NCI-H2227 (cell line): ENCODE measurements around the gene NUSAP1.
A peak's percentile ranks its signal among the peaks of the same experiment; 100 is the strongest.
"Not testable (repeated sequence)": the region's sequence is repeated elsewhere in the genome, so short reads cannot be mapped to it uniquely, and the experiment has no call there.

Experiments used
- DNase-seq: peaks from one replicate; lab custom pipeline; 2025; ENCODE audit not compliant: unreplicated experiment; lab: John Stamatoyannopoulos, UW

NUSAP1 gene

GRCh38 chr15:41332194-41333025, at the start of gene NUSAP1, which contains the start of gene OIP5:
NUSAP1 (plus strand) TSS chr15:41332881; CDS start chr15:41332958, 77 bp downstream.
OIP5 (minus strand) TSS chr15:41332591; CDS start chr15:41332561, 30 bp downstream.
- peak; percentile 99 for DNase-seq

DNA sequence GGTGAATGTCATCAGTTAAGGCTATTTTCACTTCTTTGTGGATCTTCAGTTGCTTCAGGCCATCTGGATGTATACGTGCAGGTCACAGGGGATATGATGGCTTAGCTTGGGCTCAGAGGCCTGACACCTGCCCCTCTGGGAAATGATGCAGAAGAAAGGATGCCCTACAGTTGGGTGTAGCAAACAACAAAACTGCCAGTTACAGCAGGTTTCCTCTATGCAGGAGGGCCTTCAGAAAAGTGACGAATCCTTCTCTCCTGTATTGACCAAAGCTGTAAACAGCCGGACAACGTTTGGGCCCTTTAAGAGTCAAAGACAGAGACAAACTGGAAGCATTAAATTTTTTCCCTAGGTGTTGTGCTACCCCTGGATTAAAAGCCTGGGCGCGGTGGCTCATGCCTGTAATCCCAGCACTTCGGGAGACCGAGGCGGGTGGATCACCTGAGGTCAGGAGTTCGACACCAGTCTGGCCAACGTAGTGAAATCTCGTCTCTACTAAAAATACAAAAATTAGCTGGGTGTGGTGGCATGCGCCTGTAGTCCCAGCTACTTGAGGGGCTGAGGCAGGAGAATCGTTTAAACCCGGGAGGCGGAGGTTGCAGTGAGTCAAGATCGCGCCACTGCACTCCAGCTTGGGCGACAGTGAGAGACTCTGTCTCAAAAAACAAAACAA, 49.6 kb upstream of the NUSAP1 start:
- not testable (repeated sequence) for DNase-seq

DNA sequence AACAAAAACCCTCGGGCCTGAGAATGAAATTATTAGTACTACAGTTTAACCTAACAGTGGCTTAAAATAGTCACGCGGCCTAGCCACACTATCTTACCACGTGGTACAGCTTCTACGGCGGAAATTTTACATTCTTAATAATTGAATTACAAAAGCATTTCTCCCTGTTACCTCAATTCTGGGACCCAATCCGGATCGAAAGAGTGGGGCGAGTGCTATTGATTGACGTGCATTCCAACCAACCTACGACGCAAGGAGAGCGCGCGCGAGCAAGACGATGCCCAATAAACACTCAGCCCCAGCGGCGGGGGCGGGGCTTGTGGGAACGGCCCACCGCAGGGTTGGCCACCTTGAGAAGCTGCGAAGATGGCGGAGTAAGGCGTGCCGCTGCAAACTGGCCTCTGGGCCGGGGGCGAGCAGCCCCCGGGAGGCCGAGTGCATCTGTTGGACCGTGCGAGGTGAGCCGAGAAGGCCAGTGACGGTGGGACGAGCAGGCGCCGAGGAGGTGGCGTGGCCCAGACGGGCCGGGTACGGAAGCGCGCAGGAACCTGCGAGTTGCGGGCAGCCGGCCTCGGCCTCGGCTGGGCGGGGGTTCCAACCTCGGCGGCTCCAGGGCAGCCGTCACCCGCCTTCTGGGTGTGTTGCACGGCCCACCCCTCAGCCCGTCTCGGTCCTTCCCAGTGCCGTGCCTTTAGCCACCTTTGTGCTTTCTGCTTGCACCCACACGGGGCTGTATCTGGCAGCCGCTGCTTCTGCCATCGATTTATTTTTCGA, 48.8 kb upstream of the NUSAP1 start:
- peak; percentile 98 for DNase-seq

- no peak for DNase-seq
Measured at GRCh38 chr15:41284427-41285177, 48.1 kb upstream of the NUSAP1 start.

GRCh38 chr15:41285285-41285684, 47.4 kb upstream of the NUSAP1 start:
- no peak for DNase-seq

DNA sequence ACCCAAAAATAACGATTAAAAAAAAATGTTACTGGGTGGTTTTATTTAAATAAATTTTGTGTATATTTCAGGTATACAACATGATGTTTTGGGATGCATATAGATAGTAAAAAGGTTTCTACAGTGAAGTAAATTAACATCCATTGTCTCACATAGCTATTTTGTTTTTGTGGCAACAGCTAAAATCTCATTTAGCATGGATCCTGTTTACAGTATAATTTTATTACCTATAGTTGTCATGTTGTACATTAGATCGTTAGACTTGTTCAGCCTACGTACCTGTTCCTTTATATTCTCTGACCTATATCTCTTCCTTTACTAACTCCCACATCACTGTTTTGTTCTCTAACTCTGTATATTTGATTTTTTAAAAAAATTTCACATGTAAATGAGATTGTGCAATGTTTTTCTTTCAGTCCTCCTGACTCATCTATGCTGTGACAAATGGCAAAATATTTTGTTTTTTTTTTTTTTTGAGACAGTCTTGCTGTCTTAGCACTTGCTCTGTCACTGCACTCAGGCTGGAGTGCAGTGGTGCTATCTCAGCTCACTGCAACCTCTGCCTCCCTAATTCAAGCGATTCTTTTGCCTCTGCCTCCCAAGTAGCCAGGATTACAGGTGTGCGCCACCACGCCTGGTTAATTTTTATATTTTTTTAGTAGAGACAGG, 45.9 kb upstream of the NUSAP1 start:
- no peak for DNase-seq

DNA sequence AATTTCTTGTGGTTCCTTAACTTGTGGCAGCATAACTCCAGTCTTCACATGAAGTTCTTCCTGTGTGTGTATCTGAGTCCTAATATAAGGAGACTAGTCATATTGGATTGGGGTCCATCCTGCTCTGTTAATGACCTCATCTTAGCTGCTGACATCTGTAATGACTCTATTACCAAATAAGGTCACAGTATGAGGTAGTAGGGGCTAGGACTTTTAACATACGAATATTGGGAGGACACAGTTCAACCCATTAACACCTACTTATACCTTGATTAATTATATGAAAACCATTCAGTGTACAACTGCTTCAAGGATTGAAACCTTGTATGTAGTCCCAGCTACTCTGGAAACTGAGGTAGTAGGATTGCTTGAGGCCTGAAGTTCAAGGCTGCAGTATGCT, 44.2 kb upstream of the NUSAP1 start:
- no peak for DNase-seq

DNA sequence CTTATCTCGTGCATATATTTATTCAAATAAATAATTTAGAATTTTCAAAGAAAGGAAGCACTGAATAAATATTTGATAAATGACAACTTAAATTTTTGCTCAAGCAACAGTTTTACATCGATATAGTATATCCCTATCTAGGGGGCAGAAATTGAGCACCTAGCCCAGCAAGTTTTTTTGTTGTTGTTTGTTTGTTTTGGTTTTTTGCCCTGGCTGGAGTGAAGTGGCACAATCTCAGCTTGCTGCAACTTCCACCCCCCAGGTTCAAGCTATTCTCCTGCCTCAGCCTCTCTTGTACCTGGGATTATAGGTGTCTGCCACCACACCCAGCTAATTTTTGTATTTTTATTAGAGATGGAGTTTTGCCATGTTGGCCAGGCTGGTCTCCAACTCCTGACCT, 42.7 kb upstream of the NUSAP1 start:
- no peak for DNase-seq

GRCh38 chr15:41291065-41291631, 41.5 kb upstream of the NUSAP1 start:
- no peak for DNase-seq

GRCh38 chr15:41292521-41292920, 40.2 kb upstream of the NUSAP1 start:
- no peak for DNase-seq

GRCh38 chr15:41301139-41301538, 31.5 kb upstream of the NUSAP1 start:
- not testable (repeated sequence) for DNase-seq

- no peak for DNase-seq
Measured at GRCh38 chr15:41301587-41301986, 31.1 kb upstream of the NUSAP1 start.

DNA sequence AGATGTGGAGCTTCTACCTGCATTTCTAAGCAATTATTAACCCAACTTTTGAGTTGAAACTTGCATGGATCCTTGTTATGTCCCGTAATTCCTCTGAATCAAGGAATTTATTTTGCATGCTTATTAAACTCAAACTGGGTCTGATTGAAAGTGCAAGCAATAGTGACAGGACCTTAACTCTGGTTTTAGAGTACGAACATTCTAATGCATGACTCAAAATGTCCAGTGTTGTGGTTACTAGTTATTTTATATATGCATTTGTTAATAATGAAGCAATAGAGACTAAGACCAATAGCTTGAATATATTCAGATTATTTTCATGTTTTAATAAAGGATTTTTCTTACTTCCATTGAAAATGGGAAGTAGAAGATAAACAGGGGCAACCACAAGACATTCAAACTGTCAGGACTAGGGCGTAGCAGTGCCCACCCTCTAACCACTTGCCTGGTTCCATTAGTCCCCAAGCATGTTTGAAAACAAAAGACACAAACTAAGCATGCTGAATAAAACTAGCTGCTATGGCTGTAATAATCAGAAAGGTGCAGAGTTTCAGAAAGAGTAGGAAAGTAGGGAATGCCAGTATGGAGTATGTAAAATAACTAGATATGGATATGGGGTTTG, 28.4 kb upstream of the NUSAP1 start:
- no peak for DNase-seq

GRCh38 chr15:41307679-41308078, 25.0 kb upstream of the NUSAP1 start:
- DNase-seq, result no peak

DNA sequence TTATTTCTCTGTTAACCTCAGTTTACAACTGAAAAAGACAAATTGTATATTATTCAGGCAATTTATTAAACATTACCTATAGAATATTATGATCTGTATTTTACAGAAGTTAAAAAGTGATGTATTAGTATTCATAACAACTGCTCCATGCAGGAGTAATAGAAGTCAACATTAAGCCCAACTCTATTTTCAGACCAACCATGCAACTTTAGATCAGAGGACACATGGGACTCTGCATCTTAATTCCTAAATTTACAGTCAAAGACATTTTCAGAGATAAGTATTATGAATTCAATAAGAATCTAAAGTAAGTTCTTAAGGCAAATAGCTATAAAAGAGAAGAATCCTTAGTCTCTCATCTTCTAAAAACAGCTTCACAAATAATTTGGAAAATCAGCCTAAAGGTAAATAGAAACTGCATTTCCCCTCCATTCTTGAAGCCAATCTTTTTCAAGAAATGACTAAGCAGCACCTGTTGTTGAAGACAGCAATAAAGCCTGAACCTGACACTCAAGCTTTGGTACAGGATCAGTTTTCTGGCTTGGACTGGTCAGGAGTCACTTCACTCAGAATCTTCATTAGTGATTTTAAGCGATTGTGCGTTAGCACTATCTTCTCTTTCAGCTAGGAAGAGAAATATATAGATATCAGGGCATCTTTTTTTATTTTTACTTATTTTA, 23.3 kb upstream of the NUSAP1 start:
- no peak for DNase-seq

GRCh38 chr15:41320805-41321330, 11.8 kb upstream of the NUSAP1 start:
- DNase-seq, result not testable (repeated sequence)

GRCh38 chr15:41323611-41324010, 9.1 kb upstream of the NUSAP1 start:
- no peak for DNase-seq

DNA sequence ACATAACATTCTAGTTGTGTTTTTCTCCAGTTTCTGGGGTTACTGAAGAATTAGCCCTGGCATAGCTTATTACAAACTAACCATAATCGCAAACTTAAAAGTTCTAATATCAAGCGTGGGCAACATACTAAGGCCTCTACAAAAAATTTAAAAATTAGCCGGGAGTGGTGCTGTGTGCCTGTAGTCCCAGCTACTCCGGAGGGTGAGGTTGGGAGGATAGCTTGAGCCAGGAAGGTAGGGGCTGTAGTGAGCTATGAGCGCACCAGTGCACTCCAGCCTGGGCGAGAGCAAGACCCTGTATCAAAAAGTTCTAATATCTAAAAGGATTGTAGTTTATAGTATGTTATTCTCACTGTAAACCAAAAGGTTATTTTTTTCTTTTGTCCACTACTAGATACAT, 1.4 kb upstream of the NUSAP1 start:
- no peak for DNase-seq

GRCh38 chr15:41331833-41332193, 868 bp upstream of the NUSAP1 start:
- DNase-seq, result no peak
